GM19468 (cell line): ENCODE results near the gene DLGAP1.

ENCODE experiments used
- ATAC-seq: cut with Tn5 transposase; IDR thresholded peaks from one replicate; pipeline ENCODE4 v1.9.1; 2021; ENCODE audit warnings: mild to moderate bottlenecking, moderate library complexity, moderate number of reproducible peaks; ENCODE audit not compliant: unreplicated experiment; ENCODE audit errors: extremely low read depth

The DLGAP1 gene

GRCh38 chr18:3879114-3879835 lies 575.8 kb downstream of the DLGAP1 start:
- ATAC-seq, result no peak

GRCh38 chr18:3878401-3878800 lies 576.7 kb downstream of the DLGAP1 start:
- no peak for ATAC-seq

- ATAC-seq, result no peak
These were observed 577.4 kb downstream of the DLGAP1 start for GRCh38 chr18:3877678-3878077.

DNA sequence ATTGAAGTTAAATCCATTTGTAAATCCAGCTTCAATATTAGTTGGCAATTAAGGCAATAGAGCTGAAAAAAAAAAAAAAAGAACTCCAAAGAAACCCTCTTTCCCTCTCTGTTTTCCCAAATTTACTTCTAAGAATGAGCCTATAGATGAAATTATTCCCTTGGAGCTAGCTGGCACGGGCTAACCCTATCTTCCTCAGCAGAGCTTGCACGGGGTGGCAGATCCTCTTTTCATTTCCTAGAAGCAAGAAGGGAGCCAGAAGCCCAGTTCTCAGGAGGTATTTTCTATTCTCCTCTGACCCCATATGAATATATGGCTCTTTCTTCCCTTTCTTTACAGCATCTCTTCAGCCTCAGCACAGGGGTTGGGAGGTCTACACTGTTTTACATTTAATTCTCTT lies 579.1 kb downstream of the DLGAP1 start:
- ATAC-seq, result no peak

DNA sequence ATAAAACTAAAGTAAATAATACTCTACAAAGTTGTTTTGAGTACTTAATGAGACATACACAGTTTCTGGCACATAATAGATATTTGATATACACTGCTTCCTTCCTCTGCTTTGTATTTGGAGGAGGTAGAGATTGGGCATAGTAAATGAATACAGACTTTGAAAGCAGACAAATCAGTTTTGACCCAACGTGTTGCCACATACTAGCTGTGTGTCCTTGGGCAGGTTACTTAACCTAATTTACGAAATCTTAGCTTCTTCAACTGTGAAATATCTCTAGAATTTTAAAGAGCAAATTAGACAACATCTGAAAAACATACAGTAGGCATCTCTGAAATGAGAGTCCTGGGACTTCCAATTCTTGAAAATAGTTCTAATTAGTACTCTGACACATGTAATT lies 579.7 kb downstream of the DLGAP1 start:
- ATAC-seq, result no peak

GRCh38 chr18:3874581-3874980 lies 580.5 kb downstream of the DLGAP1 start:
- ATAC-seq, result no peak

DNA sequence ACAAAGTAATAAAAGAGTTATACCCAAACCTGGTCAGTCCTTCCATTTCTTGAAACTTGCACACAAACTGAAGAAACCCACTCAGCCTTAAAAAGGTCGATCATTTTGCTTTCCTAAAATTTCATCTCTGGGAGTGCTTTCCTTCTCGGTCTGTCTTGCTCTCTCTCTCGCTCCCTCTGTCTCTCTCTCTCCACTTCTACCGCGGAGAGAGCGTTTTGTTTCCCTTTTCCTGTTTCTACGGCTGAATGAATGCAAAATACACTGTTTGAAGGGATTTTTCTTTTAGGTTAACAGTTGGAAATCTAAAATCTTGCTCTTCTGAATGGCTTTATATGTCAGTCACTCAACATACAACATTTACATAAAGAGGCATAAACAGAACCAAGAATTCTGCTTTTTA lies 581.0 kb downstream of the DLGAP1 start:
- no peak for ATAC-seq

DNA sequence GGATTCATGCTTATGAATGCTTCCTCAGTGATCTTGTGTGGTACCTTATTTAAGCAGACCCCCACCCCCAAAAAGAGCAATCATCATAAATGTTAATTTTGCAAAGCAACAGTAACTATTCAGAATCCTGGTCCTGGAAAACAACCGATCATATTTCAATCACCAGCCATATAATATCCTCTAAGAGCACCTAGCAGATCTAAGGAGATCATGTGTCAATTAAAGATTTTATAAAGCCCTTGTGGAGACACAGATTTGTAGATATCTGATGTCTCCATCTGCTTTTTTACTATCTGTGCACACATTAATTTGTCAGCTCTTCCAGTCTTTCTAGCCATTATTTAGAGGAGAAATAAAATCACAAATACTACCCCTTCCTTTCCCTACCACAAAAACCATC lies 581.4 kb downstream of the DLGAP1 start:
- ATAC-seq, result no peak

- ATAC-seq, result no peak
These were observed 581.9 kb downstream of the DLGAP1 start for GRCh38 chr18:3873211-3873610.

DNA sequence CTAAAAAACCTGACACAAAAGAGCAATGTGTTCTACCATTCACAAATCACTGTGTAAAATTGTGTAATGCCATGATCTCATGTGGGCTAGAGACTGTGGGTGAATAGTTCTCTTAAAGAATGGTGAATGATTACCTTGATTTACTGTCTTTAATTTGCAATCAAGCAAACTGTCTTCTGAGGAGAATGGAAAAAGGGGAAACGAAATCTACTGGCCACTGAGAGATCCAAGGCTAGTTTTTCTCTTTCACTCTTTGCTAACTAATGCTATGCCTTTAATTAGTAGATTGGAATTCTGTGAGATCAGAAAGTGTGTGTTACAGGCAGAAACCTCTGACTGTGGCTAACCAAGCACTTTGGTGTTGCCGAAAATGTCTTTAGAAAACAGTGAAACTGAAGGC lies 582.5 kb downstream of the DLGAP1 start:
- no peak for ATAC-seq

GRCh38 chr18:3871687-3872086 lies 583.4 kb downstream of the DLGAP1 start:
- ATAC-seq, result no peak

DNA sequence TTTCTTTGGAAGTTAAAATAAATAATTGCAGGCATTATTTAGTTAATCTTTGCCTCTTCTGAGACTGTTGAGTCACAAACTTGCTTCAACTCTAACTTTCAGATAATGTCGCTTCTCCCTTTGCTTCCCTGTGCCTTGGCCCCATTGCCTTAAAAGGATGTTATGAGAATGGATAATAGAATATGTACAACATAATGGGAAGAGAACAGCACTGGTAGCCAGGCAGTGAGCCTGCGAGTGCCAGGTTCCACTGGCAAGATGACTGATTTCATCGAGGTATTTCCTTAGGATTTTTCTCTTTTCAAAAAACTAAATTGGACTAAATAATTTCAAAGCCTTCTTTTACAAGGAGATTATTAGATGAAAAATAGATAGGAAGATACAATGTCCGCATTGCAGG lies 584.2 kb downstream of the DLGAP1 start:
- no peak for ATAC-seq

DNA sequence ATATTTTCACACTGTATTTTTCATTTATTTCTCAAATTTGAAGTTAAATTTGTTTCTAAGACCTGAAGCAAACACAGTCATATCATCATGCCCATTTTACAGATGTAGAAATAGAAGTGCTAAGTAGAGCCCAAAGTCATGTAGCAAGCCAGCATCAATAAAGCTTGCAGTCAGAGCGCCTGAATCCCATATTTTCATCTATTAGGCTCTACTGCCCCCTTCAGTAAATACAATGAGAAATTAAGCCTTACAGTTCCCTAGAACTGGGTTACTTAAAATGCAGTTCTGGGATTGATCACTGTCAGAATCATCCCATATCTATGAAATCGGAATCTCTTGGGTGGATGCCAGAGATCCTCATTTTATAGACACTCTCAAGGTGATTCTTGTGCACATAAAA lies 585.3 kb downstream of the DLGAP1 start:
- no peak for ATAC-seq

GRCh38 chr18:3867864-3868311 lies 587.2 kb downstream of the DLGAP1 start:
- no peak for ATAC-seq

- no peak for ATAC-seq
These were observed 587.9 kb downstream of the DLGAP1 start for GRCh38 chr18:3867236-3867635.

- ATAC-seq, result no peak
These were observed 590.3 kb downstream of the DLGAP1 start for GRCh38 chr18:3864669-3865298.

- no peak for ATAC-seq
These were observed 591.5 kb downstream of the DLGAP1 start for GRCh38 chr18:3863593-3863992.

- ATAC-seq, result no peak
These were observed 592.1 kb downstream of the DLGAP1 start for GRCh38 chr18:3863006-3863405.

DNA sequence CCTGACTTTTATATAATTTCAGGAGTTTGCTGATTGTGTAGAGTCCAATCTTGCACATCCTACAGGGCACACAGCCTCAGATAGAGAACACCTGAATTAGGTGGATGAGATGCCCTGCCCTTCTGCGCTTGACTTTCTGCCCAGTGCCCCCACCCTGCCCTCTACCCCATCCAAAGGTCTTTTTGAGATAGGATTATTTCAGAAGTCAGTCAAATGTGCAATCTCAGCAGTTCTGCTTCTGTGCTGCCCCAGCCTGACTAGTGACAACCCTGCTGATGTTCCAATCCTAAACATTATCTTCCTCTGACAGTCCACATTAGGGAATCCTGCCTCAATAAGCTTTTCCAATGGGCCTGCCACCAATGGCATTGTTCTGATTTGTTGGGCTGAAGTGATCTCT lies 593.6 kb downstream of the DLGAP1 start:
- ATAC-seq, result no peak

DNA sequence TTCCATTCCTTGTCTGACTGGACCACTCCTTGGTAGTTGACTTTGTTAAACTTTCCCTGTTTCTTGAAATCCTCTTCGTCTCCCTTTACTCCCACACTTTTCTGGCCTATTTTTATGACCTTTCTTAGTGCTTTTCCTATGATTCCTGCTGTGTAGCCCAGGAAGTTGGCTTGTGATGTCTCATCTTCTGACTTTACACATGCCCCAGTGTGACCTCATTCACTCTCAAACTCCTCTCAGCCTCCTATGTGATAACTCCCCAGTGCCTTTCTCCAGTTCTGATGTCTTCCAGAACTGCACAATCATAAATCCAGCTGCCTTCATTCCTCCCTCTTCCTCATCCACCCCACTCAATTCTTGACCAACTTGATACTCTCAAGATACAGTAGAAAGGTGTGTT lies 597.6 kb downstream of the DLGAP1 start:
- no peak for ATAC-seq

DNA sequence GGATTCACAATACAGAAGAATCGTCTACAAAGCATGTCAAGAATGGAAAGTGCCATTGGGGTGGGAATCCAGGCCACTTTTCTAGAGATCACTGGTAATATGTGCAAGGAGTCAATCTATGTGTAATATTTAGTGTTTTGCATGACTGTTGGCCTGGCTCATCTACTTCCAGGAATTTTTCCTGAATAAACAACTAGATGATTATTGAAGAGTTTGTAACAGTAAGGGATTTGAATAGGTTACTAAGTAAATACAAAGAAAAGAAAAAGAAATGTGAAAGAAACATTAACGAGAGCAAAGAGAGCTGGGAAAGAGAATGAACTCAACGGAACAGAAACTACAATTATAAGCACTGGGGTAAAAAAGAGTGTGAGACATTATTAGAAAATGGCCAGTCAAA lies 599.1 kb downstream of the DLGAP1 start:
- no peak for ATAC-seq

DNA sequence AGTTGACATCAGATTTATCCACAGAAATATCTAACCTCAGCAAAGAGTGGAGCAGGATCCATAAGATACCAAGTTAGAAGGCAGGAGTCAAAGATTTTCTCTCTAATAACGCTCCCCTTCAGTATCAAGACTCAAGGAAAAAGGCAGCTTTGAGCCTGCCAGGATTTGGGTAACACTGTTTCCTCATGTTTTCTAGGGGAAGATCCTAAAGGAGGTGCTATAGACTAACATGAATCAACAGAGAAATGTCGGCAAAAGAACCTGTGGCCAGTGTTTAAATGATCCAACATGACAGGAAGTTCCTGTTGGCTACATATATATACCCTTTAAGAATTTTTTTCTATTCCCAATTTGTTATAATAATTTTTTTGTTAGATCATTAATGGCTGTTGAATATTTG lies 602.8 kb downstream of the DLGAP1 start:
- no peak for ATAC-seq
